ENCODE results near the gene DPP8.
"Not testable (repeated sequence)": the region's sequence is repeated elsewhere in the genome, so short reads cannot be mapped to it uniquely, and the experiment has no call there.

Gene DPP8

GRCh38 chr15:65524226-65524625 lies 6.7 kb upstream of the DPP8 start:
- DNase-seq (ENCODE audit: low spot score), result no peak

GRCh38 chr15:65521350-65521749 lies 3.9 kb upstream of the DPP8 start:
- no peak for DNase-seq (ENCODE audit: low spot score)

- DNase-seq (ENCODE audit: low spot score), result no peak
These were observed 1.3 kb upstream of the DPP8 start for GRCh38 chr15:65518633-65519285.

- DNase-seq (ENCODE audit: low spot score), result no peak
These were observed 348 bp upstream of the DPP8 start for GRCh38 chr15:65517866-65518207.

GRCh38 chr15:65512807-65513416 lies 4.6 kb downstream of the DPP8 start:
- peak; percentile 81 for DNase-seq (ENCODE audit: low spot score)

GRCh38 chr15:65512189-65512588 lies 5.3 kb downstream of the DPP8 start:
- DNase-seq (ENCODE audit: low spot score), result no peak

- no peak for DNase-seq (ENCODE audit: low spot score)
These were observed 8.2 kb downstream of the DPP8 start for GRCh38 chr15:65509321-65509720.

GRCh38 chr15:65494076-65494475 lies 23.4 kb downstream of the DPP8 start:
- no peak for DNase-seq (ENCODE audit: low spot score)

- DNase-seq (ENCODE audit: low spot score), result no peak
These were observed 32.6 kb downstream of the DPP8 start for GRCh38 chr15:65484876-65485275.

- peak; percentile 5 for DNase-seq (ENCODE audit: low spot score)
These were observed 40.6 kb downstream of the DPP8 start for GRCh38 chr15:65476903-65477302.

GRCh38 chr15:65470866-65471265 lies 46.6 kb downstream of the DPP8 start:
- DNase-seq (ENCODE audit: low spot score), result no peak

GRCh38 chr15:65468229-65468909 lies 49.1 kb downstream of the DPP8 start:
- DNase-seq (ENCODE audit: low spot score), result no peak

GRCh38 chr15:65466901-65467300 lies 50.6 kb downstream of the DPP8 start:
- no peak for DNase-seq (ENCODE audit: low spot score)

- DNase-seq (ENCODE audit: low spot score), result not testable (repeated sequence)
These were observed 54.4 kb downstream of the DPP8 start for GRCh38 chr15:65463096-65463495.

GRCh38 chr15:65460741-65461347 lies 56.6 kb downstream of the DPP8 start:
- no peak for DNase-seq (ENCODE audit: low spot score)

GRCh38 chr15:65455256-65455655 lies 62.2 kb downstream of the DPP8 start:
- DNase-seq (ENCODE audit: low spot score), result not testable (repeated sequence)

- no peak for DNase-seq (ENCODE audit: low spot score)
These were observed 65.5 kb downstream of the DPP8 start for GRCh38 chr15:65451989-65452388.

- DNase-seq (ENCODE audit: low spot score), result no peak
These were observed 66.9 kb downstream of the DPP8 start for GRCh38 chr15:65450556-65450955.

- DNase-seq (ENCODE audit: low spot score), result no peak
These were observed 70.3 kb downstream of the DPP8 start for GRCh38 chr15:65447145-65447544.

- no peak for DNase-seq (ENCODE audit: low spot score)
These were observed 83.3 kb downstream of the DPP8 start for GRCh38 chr15:65434201-65434600.

GRCh38 chr15:65431731-65432130 lies 85.8 kb downstream of the DPP8 start:
- DNase-seq (ENCODE audit: low spot score), result no peak

GRCh38 chr15:65426216-65426853 lies 91.2 kb downstream of the DPP8 start:
- DNase-seq (ENCODE audit: low spot score), result no peak

- DNase-seq (ENCODE audit: low spot score), result no peak
These were observed 92.8 kb downstream of the DPP8 start for GRCh38 chr15:65424683-65425082.
